GM12891 (cell line): Measurements from ENCODE around the gene PTRH1.

ENCODE experiments used
- PAX5 ChIP-seq: IDR thresholded peaks from 2 replicates; pipeline ENCODE4 v1.6.1; 2011; ENCODE audit warnings: low read length, moderate library complexity, mild to moderate bottlenecking; ENCODE audit not compliant: insufficient read depth, severe bottlenecking
- POLR2A ChIP-seq: IDR thresholded peaks from 2 replicates; pipeline ENCODE4 v1.6.1; 2011; ENCODE audit warnings: low read depth, low read length, control low read depth
- POLR2AphosphoS5 ChIP-seq: IDR thresholded peaks from 2 replicates; pipeline ENCODE4 v1.6.1; 2011; ENCODE audit warnings: low read depth, low read length, control low read depth
- POU2F2 ChIP-seq: IDR thresholded peaks from 2 replicates; pipeline ENCODE4 v1.6.1; 2011; ENCODE audit warnings: low read depth, mild to moderate bottlenecking, control low read depth, low read length, moderate library complexity
- SPI1 ChIP-seq: IDR thresholded peaks from 2 replicates; pipeline ENCODE4 v1.6.1; 2011; ENCODE audit warnings: low read depth, low read length, control low read depth
- TAF1 ChIP-seq: IDR thresholded peaks from 2 replicates; pipeline ENCODE4 v1.6.1; 2011; ENCODE audit warnings: low read depth, low read length, control low read depth

DNA sequence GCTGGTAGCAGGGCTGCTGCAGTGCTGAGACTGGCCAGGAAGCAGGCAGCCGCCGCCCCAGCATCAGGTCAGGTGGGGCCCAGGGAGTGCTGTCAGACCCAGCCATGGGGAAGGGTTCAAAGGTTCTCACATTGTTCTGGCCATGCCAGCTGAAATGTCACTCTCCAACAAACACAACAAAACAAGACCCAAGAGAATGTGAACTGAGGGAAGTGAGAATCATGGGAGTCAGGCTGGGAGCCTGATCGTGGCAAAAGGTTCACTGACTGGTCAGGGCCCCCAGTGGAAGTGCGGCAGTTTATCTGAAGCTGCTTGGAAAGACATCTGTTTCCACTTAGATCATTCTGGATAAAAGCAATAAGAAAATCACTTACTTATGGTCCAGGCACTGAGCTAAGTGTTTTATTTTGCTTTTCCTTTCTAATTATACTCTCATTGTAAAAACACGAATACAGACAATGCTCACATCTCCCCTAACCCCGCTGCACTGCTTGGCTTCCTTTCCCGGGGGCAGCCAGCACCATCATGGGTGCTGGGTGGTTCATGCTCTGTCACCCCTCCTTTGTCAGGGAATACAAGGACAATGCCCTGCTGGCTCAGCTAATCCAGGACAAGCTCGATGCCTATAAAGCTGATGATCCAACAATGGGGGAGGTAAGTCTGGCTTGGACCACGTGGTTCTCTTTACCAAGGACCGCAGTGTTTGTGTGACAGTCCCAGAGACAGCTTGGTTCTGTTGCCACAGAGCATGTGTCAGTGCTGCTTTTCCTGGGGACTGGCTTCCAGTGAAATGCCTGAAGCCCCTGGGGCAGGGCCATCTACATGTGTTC is 50.6 kb downstream of the PTRH1 start:
- TF ChIP-seq POU2F2 (no peak), POLR2A (no peak), TAF1 (no peak), POLR2AphosphoS5 (no peak), PAX5 (no peak), SPI1 (no peak)
